DND-41 (cell line): ENCODE data around the gene U2AF2.

Source experiments
- ATAC-seq: fragments of 200-7000 bp; cut with Tn5 transposase; 3 replicates; pipeline ENCODE4 v1.9.1; 2021; ENCODE audit warnings: low read depth; ENCODE audit not compliant: insufficient read depth
- DNase-seq: peaks from one replicate; pipeline ENCODE4 v3.0.0-alpha.2; 2020
- H2AFZ ChIP-seq: 2 replicates; pipeline ENCODE4 v1.6.0; 2012; ENCODE audit warnings: low read depth, low read length
- H3K27ac ChIP-seq: 2 replicates; pipeline ENCODE4 v1.5.1; 2012; ENCODE audit warnings: low read length, inconsistent platforms
- H3K27me3 ChIP-seq: fragments of 200-600 bp; sonication (generic); 2 replicates; pipeline ENCODE4 v1.6.0; 2012; ENCODE audit warnings: low read length, mild to moderate bottlenecking, inconsistent platforms; ENCODE audit not compliant: insufficient read depth, poor library complexity
- H3K36me3 ChIP-seq: 2 replicates; pipeline ENCODE4 v1.5.1; 2012; ENCODE audit warnings: low read length, inconsistent platforms; ENCODE audit not compliant: insufficient read depth
- H3K4me1 ChIP-seq: 2 replicates; pipeline ENCODE4 v1.5.1; 2012; ENCODE audit warnings: mild to moderate bottlenecking, low read length; ENCODE audit not compliant: insufficient read depth
- H3K4me2 ChIP-seq: 2 replicates; pipeline ENCODE4 v1.6.0; 2012; ENCODE audit warnings: mild to moderate bottlenecking, moderate library complexity, low read length, inconsistent platforms; ENCODE audit not compliant: insufficient read depth
- H3K4me3 ChIP-seq, 2 experiments: fragments of 200-600 bp in 1 of 2; shearing (Covaris generic) in 1 of 2; 2 replicates each; pipeline ENCODE4 v1.5.1; 2012 to 2016; ENCODE audit warnings: inconsistent platforms in 2 of 2, low read length in 2 of 2, mild to moderate bottlenecking in 2 of 2, low read depth in 1 of 2, moderate library complexity in 1 of 2
- H3K79me2 ChIP-seq: 2 replicates; pipeline ENCODE4 v1.6.0; 2012; ENCODE audit warnings: low read length, inconsistent platforms; ENCODE audit not compliant: insufficient read depth
- H3K9ac ChIP-seq: 2 replicates; pipeline ENCODE4 v1.6.0; 2012; ENCODE audit warnings: low read depth, mild to moderate bottlenecking, inconsistent platforms, low read length, moderate library complexity
- H3K9me3 ChIP-seq: 2 replicates; pipeline ENCODE4 v1.5.1; 2012; ENCODE audit warnings: low read length, moderate library complexity, mild to moderate bottlenecking, inconsistent platforms; ENCODE audit not compliant: insufficient read depth, severe bottlenecking
- H4K20me1 ChIP-seq: 2 replicates; pipeline ENCODE4 v1.6.0; 2012; ENCODE audit warnings: low read length; ENCODE audit not compliant: insufficient read depth
- CTCF ChIP-seq: IDR thresholded peaks from 2 replicates; pipeline ENCODE4 v1.5.1; 2012; ENCODE audit warnings: borderline replicate concordance, low read length, moderate library complexity, mild to moderate bottlenecking; ENCODE audit not compliant: poor library complexity, severe bottlenecking; ENCODE audit errors: extremely low read depth
- EZH2 ChIP-seq: IDR thresholded peaks from 3 replicates; pipeline ENCODE4 v1.6.1; 2012; ENCODE audit warnings: borderline replicate concordance, low read depth, mild to moderate bottlenecking, moderate library complexity, low read length, inconsistent platforms; ENCODE audit not compliant: severe bottlenecking

Gene U2AF2

GRCh38 chr19:55691561-55692481 is 37.0 kb downstream of the U2AF2 start:
- Histone ChIP-seq H3K36me3 (peaks cover 96% of the 10 kb centered on the region), H2AFZ (no peak overlapping the region), H3K4me3 (no peak overlapping the region), H3K27me3 (no peaks in the 10 kb centered on the region), H3K79me2 (peaks cover 7% of the 10 kb centered on the region; the same call in 1 of the 2 replicates), H3K9me3 (no peaks in the 10 kb centered on the region), H4K20me1 (peaks cover 43% of the 10 kb centered on the region), H3K9ac (no peak overlapping the region), H3K27ac (no peak overlapping the region), H3K4me2 (no peak overlapping the region), H3K4me1 (no peaks in the 10 kb centered on the region)
- TF ChIP-seq CTCF (no peak), EZH2 (no peak)
- no peak for ATAC-seq
- DNase-seq = no peak

GRCh38 chr19:55692681-55693081 is 37.8 kb downstream of the U2AF2 start:
- no peak overlapping the region for H3K27ac ChIP-seq

DNA sequence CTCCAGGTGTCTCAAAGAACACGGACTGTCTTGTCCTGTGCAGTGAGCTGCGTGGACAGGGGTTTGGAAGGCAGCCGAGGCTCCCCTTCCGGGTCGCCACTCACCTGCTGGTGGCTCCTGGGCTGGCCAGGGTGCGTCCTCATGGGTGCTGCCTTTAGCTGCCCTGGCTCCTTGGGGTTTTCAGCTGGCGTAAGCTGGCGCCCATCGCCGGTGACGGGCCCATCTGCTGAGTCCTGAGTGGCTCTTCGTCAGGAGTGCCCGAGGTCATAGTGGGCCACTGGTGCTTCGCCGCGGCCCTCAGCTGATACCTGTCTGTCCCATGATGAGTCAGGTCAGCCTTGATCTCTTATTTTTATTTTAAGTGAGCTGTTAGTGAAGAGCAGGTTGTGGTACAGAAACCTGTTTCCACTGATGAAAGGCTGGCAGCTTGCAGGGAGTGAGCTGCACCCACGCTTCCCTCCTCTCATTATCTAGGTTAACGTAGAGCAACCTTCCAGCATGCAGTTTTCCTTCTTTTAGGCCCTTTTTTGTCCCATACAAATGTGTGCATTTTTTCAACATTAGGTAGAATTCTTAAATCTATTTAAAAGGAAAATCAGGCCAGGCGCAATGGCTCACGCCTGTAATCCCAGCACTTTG is 38.6 kb downstream of the U2AF2 start:
- H3K36me3 ChIP-seq = peaks cover 89% of the 10 kb centered on the region
- H3K79me2 ChIP-seq = no peaks in the 10 kb centered on the region
- no peak overlapping the region for H3K9ac ChIP-seq
- H3K4me3 ChIP-seq = no peak overlapping the region
- H3K4me1 ChIP-seq = no peaks in the 10 kb centered on the region
- DNase-seq (no peak), ATAC-seq (no peak)
- no peak overlapping the region for H3K27ac ChIP-seq
- H3K27me3 ChIP-seq = no peaks in the 10 kb centered on the region
- H3K9me3 ChIP-seq = no peaks in the 10 kb centered on the region
- H3K4me2 ChIP-seq = no peak overlapping the region
- no peak overlapping the region for H2AFZ ChIP-seq
- H4K20me1 ChIP-seq = peaks cover 28% of the 10 kb centered on the region
- TF ChIP-seq EZH2 = no peak
- TF ChIP-seq CTCF = no peak

More at GRCh38 chr19:55692681-55693081, 37.8 kb downstream of the U2AF2 start:
- ATAC-seq (no peak), DNase-seq (no peak)
- H3K9ac ChIP-seq = no peak overlapping the region
- H2AFZ ChIP-seq = no peak overlapping the region
- no peaks in the 10 kb centered on the region for H3K79me2 ChIP-seq
- no peak overlapping the region for H3K4me2 ChIP-seq
- peaks cover 35% of the 10 kb centered on the region for H4K20me1 ChIP-seq
- TF ChIP-seq CTCF (no peak), EZH2 (no peak)
- H3K9me3 ChIP-seq = no peaks in the 10 kb centered on the region
- H3K36me3 ChIP-seq = peaks cover 94% of the 10 kb centered on the region
- H3K27me3 ChIP-seq = no peaks in the 10 kb centered on the region
- no peaks in the 10 kb centered on the region for H3K4me1 ChIP-seq
- no peak overlapping the region for H3K4me3 ChIP-seq
